Sigmoid colon (tissue), 3 donors: ENCODE data around the gene SEMA7A.

ENCODE experiments used
- POLR2A ChIP-seq, 2 donors: fragments of 450-650 bp; IDR thresholded peaks; one replicate each; pipeline ENCODE4 v1.6.1; 2016; ENCODE audit warnings: antibody characterized with exemption in 2 of 2, mild to moderate bottlenecking in 2 of 2, moderate library complexity in 2 of 2
- TF ChIP-seq, protein P1 (sequence below), 4 experiments: fragments of 450-650 bp in 3 of 4; fragments of 200-600 bp in 1 of 4; IDR thresholded peaks; one replicate each; pipeline ENCODE4 v1.5.1; 2016 to 2019; ENCODE audit warnings: antibody characterized with exemption in 4 of 4, mild to moderate bottlenecking in 3 of 4, moderate library complexity in 2 of 4

DNA sequence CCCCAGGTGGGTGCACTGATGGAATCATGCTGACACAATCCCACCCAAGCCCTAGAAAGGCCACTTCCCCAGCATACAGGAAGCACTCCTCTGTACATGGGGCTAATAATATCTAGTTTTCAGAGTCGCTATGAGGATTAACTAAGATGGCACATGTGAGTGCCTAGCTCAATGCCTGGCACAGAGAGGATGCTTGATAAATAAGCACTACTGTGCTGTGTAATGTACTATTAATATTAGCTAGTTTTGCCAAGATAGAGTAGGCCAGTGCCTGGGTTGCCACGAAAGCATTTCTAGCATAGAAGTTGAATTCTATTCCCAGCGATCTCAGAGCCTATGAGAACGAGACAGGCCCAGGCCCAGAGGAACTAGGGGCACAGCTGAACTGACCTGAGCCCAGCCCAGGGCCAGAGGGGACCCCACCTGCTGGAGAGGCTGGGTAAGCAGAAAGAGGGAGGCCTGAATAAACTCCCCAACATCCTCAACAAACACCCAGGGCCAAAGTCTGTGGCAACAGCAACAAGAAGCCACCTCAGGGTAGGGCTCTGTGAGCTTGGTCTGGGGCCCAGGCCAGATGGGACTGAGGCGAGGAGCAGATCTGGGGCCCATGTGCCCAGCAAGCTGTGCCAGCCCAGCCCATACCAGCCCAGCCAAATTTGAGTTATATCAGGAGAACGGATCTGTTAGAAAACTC is 7.6 kb upstream of the SEMA7A start:
- TF ChIP-seq, protein P1, sequence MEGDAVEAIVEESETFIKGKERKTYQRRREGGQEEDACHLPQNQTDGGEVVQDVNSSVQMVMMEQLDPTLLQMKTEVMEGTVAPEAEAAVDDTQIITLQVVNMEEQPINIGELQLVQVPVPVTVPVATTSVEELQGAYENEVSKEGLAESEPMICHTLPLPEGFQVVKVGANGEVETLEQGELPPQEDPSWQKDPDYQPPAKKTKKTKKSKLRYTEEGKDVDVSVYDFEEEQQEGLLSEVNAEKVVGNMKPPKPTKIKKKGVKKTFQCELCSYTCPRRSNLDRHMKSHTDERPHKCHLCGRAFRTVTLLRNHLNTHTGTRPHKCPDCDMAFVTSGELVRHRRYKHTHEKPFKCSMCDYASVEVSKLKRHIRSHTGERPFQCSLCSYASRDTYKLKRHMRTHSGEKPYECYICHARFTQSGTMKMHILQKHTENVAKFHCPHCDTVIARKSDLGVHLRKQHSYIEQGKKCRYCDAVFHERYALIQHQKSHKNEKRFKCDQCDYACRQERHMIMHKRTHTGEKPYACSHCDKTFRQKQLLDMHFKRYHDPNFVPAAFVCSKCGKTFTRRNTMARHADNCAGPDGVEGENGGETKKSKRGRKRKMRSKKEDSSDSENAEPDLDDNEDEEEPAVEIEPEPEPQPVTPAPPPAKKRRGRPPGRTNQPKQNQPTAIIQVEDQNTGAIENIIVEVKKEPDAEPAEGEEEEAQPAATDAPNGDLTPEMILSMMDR (IDR thresholded peaks at IDR 0.05): no peak
- TF ChIP-seq POLR2A (IDR thresholded peaks at IDR 0.05): no peak
